ENCODE results near the gene PRR5L.

PRR5L gene

GRCh38 chr11:36358436-36358835 lies 62.3 kb downstream of the PRR5L start:
- DNase-seq (ENCODE audit: low spot score), result no peak

GRCh38 chr11:36360318-36360717 lies 64.2 kb downstream of the PRR5L start:
- no peak for DNase-seq (ENCODE audit: low spot score)

- DNase-seq (ENCODE audit: low spot score), result no peak
These were observed 64.8 kb downstream of the PRR5L start for GRCh38 chr11:36360826-36361415.

GRCh38 chr11:36361472-36361871 lies 65.4 kb downstream of the PRR5L start:
- no peak for DNase-seq (ENCODE audit: low spot score)

- no peak for DNase-seq (ENCODE audit: low spot score)
These were observed 65.9 kb downstream of the PRR5L start for GRCh38 chr11:36361901-36362391.

GRCh38 chr11:36362902-36363301 lies 66.8 kb downstream of the PRR5L start:
- DNase-seq (ENCODE audit: low spot score), result no peak

GRCh38 chr11:36363361-36364268 lies 67.5 kb downstream of the PRR5L start:
- no peak for DNase-seq (ENCODE audit: low spot score)

- no peak for DNase-seq (ENCODE audit: low spot score)
These were observed 68.7 kb downstream of the PRR5L start for GRCh38 chr11:36364551-36365325.

- DNase-seq (ENCODE audit: low spot score), result no peak
These were observed 69.8 kb downstream of the PRR5L start for GRCh38 chr11:36365907-36366306.

- DNase-seq (ENCODE audit: low spot score), result no peak
These were observed 72.0 kb downstream of the PRR5L start for GRCh38 chr11:36367806-36368680.

GRCh38 chr11:36371181-36371580 lies 75.1 kb downstream of the PRR5L start:
- no peak for DNase-seq (ENCODE audit: low spot score)

- no peak for DNase-seq (ENCODE audit: low spot score)
These were observed 75.5 kb downstream of the PRR5L start for GRCh38 chr11:36371590-36371989.

- no peak for DNase-seq (ENCODE audit: low spot score)
These were observed 76.1 kb downstream of the PRR5L start for GRCh38 chr11:36372101-36372771.

GRCh38 chr11:36373016-36374010 lies 77.2 kb downstream of the PRR5L start:
- DNase-seq (ENCODE audit: low spot score), result no peak

- DNase-seq (ENCODE audit: low spot score), result no peak
These were observed 78.6 kb downstream of the PRR5L start for GRCh38 chr11:36374726-36375125.

- DNase-seq (ENCODE audit: low spot score), result no peak
These were observed 79.4 kb downstream of the PRR5L start for GRCh38 chr11:36375353-36376008.

- no peak for DNase-seq (ENCODE audit: low spot score)
These were observed 80.2 kb downstream of the PRR5L start for GRCh38 chr11:36376009-36376887.

All from NAMALWA (cell line).